Smooth muscle cell (in vitro differentiated cells): Measurements from ENCODE around the gene PAPOLB. TPM values are rescaled to one million over a fixed set of nuclear protein-coding genes. Genes with fewer than 3 reads are reported as not detected.

Experiments
- DNase-seq: peaks from one replicate; lab custom pipeline; 2025; ENCODE audit not compliant: unreplicated experiment; lab: John Stamatoyannopoulos, UW
- H2AFZ ChIP-seq: fragments of 200-600 bp; sonication (generic); 2 replicates; pipeline ENCODE4 v1.6.0; 2016; ENCODE audit warnings: antibody characterized with exemption, low read depth, mild to moderate bottlenecking
- H3F3A ChIP-seq: fragments of 200-600 bp; sonication (generic); 2 replicates; pipeline ENCODE4 v1.6.0; 2017; ENCODE audit warnings: antibody characterized with exemption, low read depth
- H3K27ac ChIP-seq: fragments of 200-600 bp; sonication (generic); 2 replicates; pipeline ENCODE4 v1.5.1; 2016; ENCODE audit warnings: low read depth, mild to moderate bottlenecking
- H3K27me3 ChIP-seq: fragments of 200-600 bp; sonication (generic); 2 replicates; pipeline ENCODE4 v1.6.1; 2016; ENCODE audit warnings: low read depth, mild to moderate bottlenecking
- H3K36me3 ChIP-seq: fragments of 200-600 bp; sonication (generic); 2 replicates; pipeline ENCODE4 v1.5.1; 2016; ENCODE audit warnings: low read depth
- H3K4me1 ChIP-seq: fragments of 200-600 bp; sonication (generic); 2 replicates; pipeline ENCODE4 v1.5.1; 2016; ENCODE audit warnings: low read depth
- H3K4me2 ChIP-seq: fragments of 200-600 bp; sonication (generic); 2 replicates; pipeline ENCODE4 v1.6.0; 2016; ENCODE audit warnings: mild to moderate bottlenecking
- H3K4me3 ChIP-seq: fragments of 200-600 bp; sonication (generic); 2 replicates; pipeline ENCODE4 v1.5.1; 2016; ENCODE audit warnings: mild to moderate bottlenecking
- H3K79me2 ChIP-seq: fragments of 200-600 bp; sonication (generic); 2 replicates; pipeline ENCODE4 v1.6.0; 2016; ENCODE audit warnings: low read depth, mild to moderate bottlenecking
- H3K9ac ChIP-seq: fragments of 200-600 bp; sonication (generic); 2 replicates; pipeline ENCODE4 v1.6.0; 2016; ENCODE audit warnings: low read depth
- H3K9me3 ChIP-seq: fragments of 200-600 bp; sonication (generic); replicated peaks from 2 replicates; pipeline ENCODE4 v1.5.1; 2016; ENCODE audit warnings: low read depth
- H4K20me1 ChIP-seq: fragments of 200-600 bp; sonication (generic); 2 replicates; pipeline ENCODE4 v1.6.0; 2016; ENCODE audit warnings: low read depth
- WGBS: methylation state at CpG from one replicate; pipeline ENCODE4 v1.1.7; 2016; ENCODE audit warnings: low lambda C conversion rate; 5-methylcytosine and 5-hydroxymethylcytosine counted together
- polyA plus RNA-seq: library from polyadenylated mRNA; unstranded; fragments of >200 nt; fragmentation: Nextera tagmentation; extraction: Ambion mirVana; gene quantifications from 2 replicates; pipeline ENCODE4 v1.2.1, GENCODE V29; 2016
- total RNA-seq: library from RNA; depleted of rRNA; stranded (reverse); fragments of >200 nt; gene quantifications from 2 replicates; pipeline ENCODE4 v1.2.3, GENCODE V29; 2014
- TF ChIP-seq, protein P1 (sequence below): fragments of 200-600 bp; sonication (generic); IDR thresholded peaks from 2 replicates; pipeline ENCODE4 v1.5.1; 2017; ENCODE audit warnings: borderline replicate concordance, mild to moderate bottlenecking, antibody characterized with exemption; ENCODE audit not compliant: insufficient read depth, poor library complexity, severe bottlenecking

Gene PAPOLB
- total and polyA plus RNA-seq, 2 experiments from 2014 or later, result 0.18 TPM; not detected in 1

DNA sequence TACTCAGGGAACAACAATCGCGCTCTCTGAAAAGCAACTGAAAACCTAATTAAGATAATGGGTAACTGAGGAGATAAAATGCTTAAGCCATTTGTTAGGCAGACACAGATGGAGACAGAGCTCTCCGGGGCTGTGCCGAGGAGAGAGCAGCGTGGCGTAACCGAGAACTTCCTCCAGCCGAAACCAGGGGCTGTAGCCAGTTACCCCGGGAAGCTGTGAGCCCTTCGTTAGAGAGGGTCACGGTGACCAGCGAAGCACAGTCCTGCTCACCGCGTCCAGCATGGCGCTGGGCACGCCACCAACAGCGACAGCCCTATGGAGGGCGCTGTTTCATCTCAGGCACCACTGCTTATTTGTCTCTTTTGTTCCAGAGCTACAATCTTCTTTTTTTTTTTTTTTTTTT is 16.1 kb downstream of the PAPOLB start:
- DNase-seq, result no peak
- Histone ChIP-seq H3K27me3 (no peaks in the 10 kb centered on the region), H2AFZ (peak overlapping the region; percentile 38)

DNA sequence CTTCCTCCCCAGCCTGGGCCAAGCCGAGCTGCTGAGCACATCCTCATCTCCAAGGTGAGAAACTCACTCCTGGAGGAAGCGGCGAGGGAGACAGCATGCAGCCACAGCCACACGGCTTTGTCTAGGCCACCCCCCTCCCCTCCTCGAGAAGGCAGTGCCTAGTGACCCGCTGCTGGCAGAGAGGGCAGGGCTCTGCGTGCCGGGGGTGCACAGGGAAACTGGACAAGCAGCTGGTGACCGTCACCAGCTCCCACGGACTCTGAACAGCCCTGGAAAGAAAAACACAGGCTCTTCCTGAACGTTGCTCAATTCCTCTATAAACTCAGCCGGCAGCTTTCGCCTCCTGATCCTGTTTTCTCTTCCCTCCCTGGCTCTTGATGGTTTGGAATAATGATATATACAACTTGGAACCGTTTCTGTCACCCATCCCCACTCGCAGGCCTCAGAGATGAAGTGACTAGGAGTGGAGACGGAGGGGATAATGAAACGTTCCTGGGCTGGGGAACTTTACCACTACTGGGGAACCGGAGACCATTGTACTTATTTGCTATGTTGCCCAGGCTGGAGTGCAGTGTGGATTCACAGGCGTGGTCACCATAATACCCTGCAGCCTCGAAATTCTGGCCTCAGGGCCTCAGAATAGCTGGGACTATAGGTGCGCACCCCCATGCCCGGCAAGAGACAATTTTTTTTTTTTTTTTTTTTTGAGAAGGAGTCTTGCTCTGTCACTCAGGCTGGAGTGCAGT is 19.3 kb downstream of the PAPOLB start:
- WGBS, result 40% methylated on average over 22 of the region's 22 CpGs
- H3K9ac ChIP-seq, result no peak overlapping the region

More for the DNA sequence above, 16.1 kb downstream of the PAPOLB start:
- Histone ChIP-seq H3K4me1 (no peaks in the 10 kb centered on the region), H3K27ac (no peak overlapping the region), H3F3A (peaks cover under 1% of the 10 kb centered on the region), H3K36me3 (no peaks in the 10 kb centered on the region), H3K9me3 (no peaks in the 10 kb centered on the region), H3K4me2 (peak overlapping the region; percentile 71), H3K4me3 (peak overlapping the region; percentile 34), H3K9ac (peak overlapping the region; percentile 1), H4K20me1 (no peaks in the 10 kb centered on the region), H3K79me2 (peaks cover 8% of the 10 kb centered on the region)
- TF ChIP-seq, protein P1, sequence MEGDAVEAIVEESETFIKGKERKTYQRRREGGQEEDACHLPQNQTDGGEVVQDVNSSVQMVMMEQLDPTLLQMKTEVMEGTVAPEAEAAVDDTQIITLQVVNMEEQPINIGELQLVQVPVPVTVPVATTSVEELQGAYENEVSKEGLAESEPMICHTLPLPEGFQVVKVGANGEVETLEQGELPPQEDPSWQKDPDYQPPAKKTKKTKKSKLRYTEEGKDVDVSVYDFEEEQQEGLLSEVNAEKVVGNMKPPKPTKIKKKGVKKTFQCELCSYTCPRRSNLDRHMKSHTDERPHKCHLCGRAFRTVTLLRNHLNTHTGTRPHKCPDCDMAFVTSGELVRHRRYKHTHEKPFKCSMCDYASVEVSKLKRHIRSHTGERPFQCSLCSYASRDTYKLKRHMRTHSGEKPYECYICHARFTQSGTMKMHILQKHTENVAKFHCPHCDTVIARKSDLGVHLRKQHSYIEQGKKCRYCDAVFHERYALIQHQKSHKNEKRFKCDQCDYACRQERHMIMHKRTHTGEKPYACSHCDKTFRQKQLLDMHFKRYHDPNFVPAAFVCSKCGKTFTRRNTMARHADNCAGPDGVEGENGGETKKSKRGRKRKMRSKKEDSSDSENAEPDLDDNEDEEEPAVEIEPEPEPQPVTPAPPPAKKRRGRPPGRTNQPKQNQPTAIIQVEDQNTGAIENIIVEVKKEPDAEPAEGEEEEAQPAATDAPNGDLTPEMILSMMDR, result peak; percentile 34
- WGBS, result 10% methylated on average over 18 of the region's 18 CpGs

GRCh38 chr7:4841836-4842235 is 20.0 kb downstream of the PAPOLB start:
- H3K9me3 ChIP-seq, result no peaks in the 10 kb centered on the region
- DNase-seq, result no peak
- H3K36me3 ChIP-seq, result no peaks in the 10 kb centered on the region
- no peaks in the 10 kb centered on the region for H4K20me1 ChIP-seq
- H3K4me1 ChIP-seq, result peaks cover 6% of the 10 kb centered on the region
- no peaks in the 10 kb centered on the region for H3K27me3 ChIP-seq
- no peak overlapping the region for H3K4me3 ChIP-seq
- H3K79me2 ChIP-seq, result no peaks in the 10 kb centered on the region
- H2AFZ ChIP-seq, result peak overlapping the region; percentile 23
- no peaks in the 10 kb centered on the region for H3F3A ChIP-seq
- TF ChIP-seq, protein P1, result no peak
- H3K4me2 ChIP-seq, result no peak overlapping the region
- 96% methylated on average over 13 of the region's 13 CpGs for WGBS
- peak overlapping the region; percentile 54 for H3K27ac ChIP-seq
- no peak overlapping the region for H3K9ac ChIP-seq

More for the DNA sequence above, 19.3 kb downstream of the PAPOLB start:
- H2AFZ ChIP-seq, result peak overlapping the region; percentile 23
- peaks cover 4% of the 10 kb centered on the region for H3K4me1 ChIP-seq
- no peaks in the 10 kb centered on the region for H4K20me1 ChIP-seq
- no peaks in the 10 kb centered on the region for H3K9me3 ChIP-seq
- H3K4me3 ChIP-seq, result no peak overlapping the region
- no peaks in the 10 kb centered on the region for H3K27me3 ChIP-seq
- peak overlapping the region; percentile 57 for H3K4me2 ChIP-seq
- no peaks in the 10 kb centered on the region for H3K79me2 ChIP-seq
- H3F3A ChIP-seq, result no peaks in the 10 kb centered on the region
- TF ChIP-seq, protein P1, result no peak
- peak overlapping the region; percentile 54 for H3K27ac ChIP-seq
- no peaks in the 10 kb centered on the region for H3K36me3 ChIP-seq
- DNase-seq, result no peak
